B cell (primary cell): ENCODE results near the gene ZNF648. TPM values are rescaled to one million over a fixed set of nuclear protein-coding genes. Genes with fewer than 3 reads are reported as not detected.
"Not testable (repeated sequence)": the region's sequence is repeated elsewhere in the genome, so short reads cannot be mapped to it uniquely, and the experiment has no call there.

Experiments
- ATAC-seq: fragments of 200-7000 bp; cut with Tn5 transposase; one replicate; pipeline ENCODE4 v1.10.0; 2021; ENCODE audit warnings: low read depth, mild to moderate bottlenecking, moderate number of reproducible peaks, moderate library complexity
- CTCF ChIA-PET: fragments of 350-600 bp; sonication (Branson Sonifier 250); formaldehyde crosslinking; loops from one replicate; lab custom pipeline; 2021; ENCODE audit warnings: antibody characterized with exemption, inconsistent platforms; lab: Charles Lee
- POLR2A ChIA-PET: fragments of 350-600 bp; sonication (Branson Sonifier 250); formaldehyde crosslinking; loops from one replicate; lab custom pipeline; 2021; ENCODE audit warnings: antibody characterized with exemption; lab: Charles Lee
- DNase-seq: peaks from one replicate; pipeline ENCODE4 v3.0.0; 2013
- H2AFZ ChIP-seq: 2 replicates; pipeline ENCODE4 v1.6.1; 2012; ENCODE audit warnings: mild to moderate bottlenecking, low read depth, low read length; ENCODE audit not compliant: insufficient read depth, poor library complexity, severe bottlenecking
- H3K27ac ChIP-seq, 2 donors: 1 replicate in 1 of 2; 2 replicates in 1 of 2; pipeline ENCODE4 v1.5.1; 2012 to 2013; ENCODE audit warnings: low read length in 2 of 2, mild to moderate bottlenecking in 2 of 2, moderate library complexity in 1 of 2
- H3K27me3 ChIP-seq, 4 experiments: fragments of 200-600 bp in 1 of 4; sonication (generic) in 1 of 4; replicated peaks in 1 of 4; 1 replicate in 2 of 4; 2 replicates in 2 of 4; pipeline versions ENCODE4 v1.6.1 to v1.7.0; 2013 to 2016; ENCODE audit warnings: low read length in 3 of 4, mild to moderate bottlenecking in 2 of 4, mixed read lengths in 1 of 4, moderate library complexity in 1 of 4; ENCODE audit not compliant: insufficient read depth in 4 of 4, control insufficient read depth in 3 of 4; ENCODE audit errors: control extremely low read depth in 1 of 4
- H3K36me3 ChIP-seq, 2 experiments: replicated peaks in 1 of 2; 1 replicate in 1 of 2; 2 replicates in 1 of 2; pipeline versions ENCODE4 v1.6.1 to v1.7.1; 2013; ENCODE audit warnings: low read length in 1 of 2; ENCODE audit not compliant: insufficient read depth in 2 of 2, control insufficient read depth in 1 of 2; ENCODE audit errors: control extremely low read depth in 1 of 2, extremely low read depth in 1 of 2
- H3K4me1 ChIP-seq, 2 donors: fragments of 200-600 bp in 1 of 2; sonication (generic) in 1 of 2; 1 replicate in 1 of 2; 2 replicates in 1 of 2; pipeline versions ENCODE4 v1.5.1 to v1.6.1; 2013 to 2017; ENCODE audit warnings: low read length in 2 of 2; ENCODE audit not compliant: control insufficient read depth in 2 of 2, insufficient read depth in 2 of 2
- H3K4me2 ChIP-seq: replicated peaks from 2 replicates; pipeline ENCODE3; 2012; ENCODE audit warnings: mild to moderate bottlenecking, low read depth, low read length; ENCODE audit not compliant: poor library complexity, severe bottlenecking
- H3K4me3 ChIP-seq, 5 experiments: fragments of 200-600 bp in 1 of 5; sonication (generic) in 1 of 5; 1 replicate in 3 of 5; 2 replicates in 2 of 5; pipeline versions ENCODE4 v1.5.1 to v1.7.0; 2011 to 2016; ENCODE audit warnings: low read length in 4 of 5, mild to moderate bottlenecking in 4 of 5, low read depth in 2 of 5, control low read depth in 1 of 5, moderate library complexity in 1 of 5; ENCODE audit not compliant: insufficient read depth in 1 of 5; ENCODE audit errors: control extremely low read depth in 1 of 5, extremely low read depth in 1 of 5
- H3K79me2 ChIP-seq: fragments of 200-600 bp; sonication (generic); one replicate; pipeline ENCODE4 v1.6.0; 2016; ENCODE audit warnings: low read length; ENCODE audit not compliant: control insufficient read depth, insufficient read depth
- H3K9ac ChIP-seq: fragments of 200-600 bp; sonication (generic); 2 replicates; pipeline ENCODE4 v1.6.1; 2017; ENCODE audit warnings: mild to moderate bottlenecking, low read length, moderate library complexity
- H3K9me3 ChIP-seq, 3 donors: one replicate each; pipeline versions ENCODE4 v1.6.1 to v1.7.1; 2013; ENCODE audit warnings: low read length in 2 of 3; ENCODE audit not compliant: control insufficient read depth in 2 of 3, insufficient read depth in 1 of 3; ENCODE audit errors: control extremely low read depth in 1 of 3
- H4K20me1 ChIP-seq: 2 replicates; pipeline ENCODE4 v1.6.0; 2012; ENCODE audit warnings: mild to moderate bottlenecking, low read length; ENCODE audit not compliant: insufficient read depth, control insufficient read depth, poor library complexity, severe bottlenecking
- H3K27ac Mint-ChIP-seq: one replicate; pipeline ENCODE4 v1.8.0; 2021; ENCODE audit warnings: mixed read lengths
- H3K27me3 Mint-ChIP-seq: one replicate; pipeline ENCODE4 v1.8.0; 2021; ENCODE audit warnings: mixed read lengths
- H3K4me1 Mint-ChIP-seq: one replicate; pipeline ENCODE4 v1.8.0; 2021; ENCODE audit warnings: mixed read lengths
- H3K4me3 Mint-ChIP-seq: one replicate; pipeline ENCODE4 v1.8.0; 2021; ENCODE audit warnings: mixed read lengths
- H3K9me3 Mint-ChIP-seq: one replicate; pipeline ENCODE4 v1.8.0; 2022; ENCODE audit warnings: mixed read lengths; ENCODE audit not compliant: insufficient read depth
- CTCF ChIP-seq: fragments of 200-600 bp; IDR thresholded peaks from one replicate; pipeline ENCODE4 v1.8.0; 2022; ENCODE audit warnings: antibody characterized with exemption, mild to moderate bottlenecking
- EZH2 ChIP-seq: IDR thresholded peaks from 2 replicates; pipeline ENCODE4 v1.6.1; 2012; ENCODE audit warnings: borderline replicate concordance, low read depth, mild to moderate bottlenecking, moderate library complexity, low read length; ENCODE audit not compliant: insufficient read depth, poor library complexity, severe bottlenecking
- WGBS: methylation state at CpG from one replicate; pipeline ENCODE4 v1.1.5; 2013; ENCODE audit warnings: missing lambda C conversion rate; ENCODE audit not compliant: insufficient coverage; 5-methylcytosine and 5-hydroxymethylcytosine counted together
- intact Hi-C: fragments of 100-400 bp; cut with micrococcal nuclease; formaldehyde crosslinking; loops from one replicate; pipeline ENCODE4 v1.10.0; 2022
- polyA plus RNA-seq: library from polyadenylated mRNA; depleted of rRNA; stranded (reverse); fragments of >200 nt; gene quantifications from 2 replicates; pipeline ENCODE4 v1.2.3, GENCODE V29; 2012
- total RNA-seq, 2 donors: library from RNA; stranded (reverse); fragments of 120-200 nt in 1 of 2; gene quantifications; 1 replicate in 1 of 2; 2 replicates in 1 of 2; pipeline versions ENCODE4 v1.2.3 to v1.2.4, GENCODE V29; 2013 to 2022

ZNF648 gene
- total and polyA plus RNA-seq, 2 donors (not counting 1 experiment from before 2014, with no cell fraction given): not detected

DNA sequence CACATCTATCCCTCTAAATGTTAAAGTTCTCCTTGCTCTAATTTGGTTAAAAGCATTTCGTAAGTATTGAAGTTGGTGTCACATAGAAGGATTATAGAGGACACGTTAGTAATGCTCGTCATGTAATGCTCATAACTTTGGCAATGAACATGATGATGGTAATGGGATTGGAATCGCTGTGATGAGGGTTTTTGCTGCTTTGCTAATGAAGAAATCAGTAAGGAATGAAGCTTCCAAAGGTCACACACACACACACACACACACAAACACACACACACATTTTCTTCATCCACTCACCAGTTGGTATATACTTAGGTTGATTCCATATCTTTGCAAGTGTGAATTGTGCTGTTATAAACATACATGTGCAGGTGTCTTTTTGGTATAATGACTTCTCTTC lies 36.8 kb upstream of the ZNF648 start:
- peaks cover 0 to 9% (median 5%) of the 10 kb centered on the region in 4 experiments for H3K27me3 ChIP-seq
- Mint-ChIP-seq H3K4me3 (no peak overlapping the region), H3K9me3 (peaks cover 3% of the 10 kb centered on the region), H3K27ac (no peak overlapping the region), H3K4me1 (no peaks in the 10 kb centered on the region), H3K27me3 (peaks cover 20% of the 10 kb centered on the region)
- no peak overlapping the region for H2AFZ ChIP-seq
- no peaks in the 10 kb centered on the region for H3K9me3 ChIP-seq
- ChIA-PET CTCF (no interaction called here), POLR2A (no interaction called here)
- no peak overlapping the region for H3K9ac ChIP-seq
- DNase-seq (no peak), ATAC-seq (no peak)
- no peaks in the 10 kb centered on the region for H4K20me1 ChIP-seq
- TF ChIP-seq CTCF (no peak), EZH2 (no peak)
- H3K36me3 ChIP-seq: no peaks in the 10 kb centered on the region
- H3K4me3 ChIP-seq: no peak overlapping the region
- no peaks in the 10 kb centered on the region for H3K4me1 ChIP-seq
- WGBS: no CpG with 5 or more reads among the region's 4 CpGs
- no peak overlapping the region for H3K4me2 ChIP-seq
- no peaks in the 10 kb centered on the region for H3K79me2 ChIP-seq
- H3K27ac ChIP-seq: no peak overlapping the region
- intact Hi-C loops: no loop called here

DNA sequence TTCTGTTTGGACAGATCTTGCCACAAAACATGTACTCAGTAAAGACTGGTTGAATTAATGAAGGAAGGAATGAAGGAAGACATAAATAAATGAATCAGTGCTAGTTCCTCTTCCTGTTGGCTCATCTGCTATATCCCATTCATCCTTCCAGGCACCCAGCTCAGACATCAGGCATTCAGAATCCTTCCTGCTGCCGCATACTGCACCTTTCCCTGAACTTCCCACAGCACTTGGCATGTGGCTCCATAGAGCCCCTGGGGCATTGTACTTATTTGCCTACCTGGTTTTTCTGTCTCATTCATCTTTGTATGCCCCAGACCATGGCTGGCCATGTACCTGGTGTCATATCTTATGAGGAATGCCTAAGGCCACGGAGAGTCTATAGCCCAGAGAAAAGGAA lies 34.4 kb upstream of the ZNF648 start:
- H3K4me1 Mint-ChIP-seq: no peaks in the 10 kb centered on the region
- H3K9me3 ChIP-seq: no peaks in the 10 kb centered on the region
- H3K36me3 ChIP-seq: no peaks in the 10 kb centered on the region
- CTCF ChIA-PET: interaction anchor here (0.6 kb wide), 1 partner anchor 45 kb away, joined by 3 read pairs; no protein-coding TSS in a partner anchor
- peaks cover 0 to 9% (median 1%) of the 10 kb centered on the region in 4 experiments for H3K27me3 ChIP-seq
- no peaks in the 10 kb centered on the region for H4K20me1 ChIP-seq
- TF ChIP-seq EZH2 (no peak), CTCF (no peak)
- WGBS: 75% methylated on average over 2 of the region's 2 CpGs
- ATAC-seq: no peak
- H3K9ac ChIP-seq: no peak overlapping the region
- H3K4me3 Mint-ChIP-seq: no peak overlapping the region
- H3K9me3 Mint-ChIP-seq: peaks cover 3% of the 10 kb centered on the region
- no peak overlapping the region for H3K27ac Mint-ChIP-seq
- POLR2A ChIA-PET: no interaction called here
- peaks cover 10% of the 10 kb centered on the region for H3K27me3 Mint-ChIP-seq
- no peak overlapping the region for H3K4me3 ChIP-seq
- H2AFZ ChIP-seq: no peak overlapping the region
- no peak overlapping the region for H3K4me2 ChIP-seq
- H3K27ac ChIP-seq: no peak overlapping the region
- H3K79me2 ChIP-seq: no peaks in the 10 kb centered on the region
- intact Hi-C loops: no loop called here
- DNase-seq: no peak
- no peaks in the 10 kb centered on the region for H3K4me1 ChIP-seq

- H3K4me3 Mint-ChIP-seq, H3K27ac ChIP-seq, H3K9ac ChIP-seq, H3K4me1 Mint-ChIP-seq, H3K4me1 ChIP-seq, H3K27me3 ChIP-seq, H2AFZ ChIP-seq, H3K79me2 ChIP-seq, intact Hi-C loops, H3K4me3 ChIP-seq, DNase-seq, H4K20me1 ChIP-seq, H3K36me3 ChIP-seq, H3K9me3 ChIP-seq, ATAC-seq, H3K27ac Mint-ChIP-seq, H3K4me2 ChIP-seq, H3K9me3 Mint-ChIP-seq: not testable (repeated sequence)
- 53% methylated on average over 3 of the region's 5 CpGs for WGBS
- ChIA-PET CTCF (interaction anchor here (1.0 kb wide), 1 partner anchor 15 kb away, joined by 3 read pairs; no protein-coding TSS in a partner anchor), POLR2A (interaction anchor here (0.7 kb wide), 1 partner anchor 83 kb away, joined by 3 read pairs; no protein-coding TSS in a partner anchor)
- H3K27me3 Mint-ChIP-seq: peaks cover 10% of the 10 kb centered on the region
These were observed 33.0 kb upstream of the ZNF648 start for GRCh38 chr1:182094514-182095005.
